Retinal pigment epithelial cell (primary cell): Measurements from ENCODE around the gene CYTL1.

Experiments used
- DNase-seq: peaks from one replicate; pipeline ENCODE4 v3.0.0-alpha.2; 2010; ENCODE audit warnings: low read depth
- H3K4me3 ChIP-seq: 2 replicates; pipeline ENCODE4 v1.5.1; 2011; ENCODE audit warnings: mild to moderate bottlenecking, low read length, control low read depth, moderate library complexity
- CTCF ChIP-seq: conservative IDR thresholded peaks from 2 replicates; pipeline ENCODE4 v1.5.1; 2011; ENCODE audit warnings: low read depth, low read length, control low read depth, inconsistent platforms

Gene CYTL1

GRCh38 chr4:4992833-4993232 is 26.4 kb downstream of the CYTL1 start:
- no peak for DNase-seq
- TF ChIP-seq CTCF = no peak
- H3K4me3 ChIP-seq = no peak overlapping the region

- no peak for TF ChIP-seq CTCF
- no peak overlapping the region for H3K4me3 ChIP-seq
- DNase-seq = no peak
Measured at GRCh38 chr4:4991541-4992099, 27.6 kb downstream of the CYTL1 start.

- peak; percentile 29 for DNase-seq
- TF ChIP-seq CTCF = no peak
- H3K4me3 ChIP-seq = no peak overlapping the region
Measured at GRCh38 chr4:4990857-4991540, 28.3 kb downstream of the CYTL1 start.

GRCh38 chr4:4990329-4990728 is 28.9 kb downstream of the CYTL1 start:
- H3K4me3 ChIP-seq = no peak overlapping the region
- DNase-seq = no peak
- no peak for TF ChIP-seq CTCF

GRCh38 chr4:4989083-4989622 is 30.1 kb downstream of the CYTL1 start:
- no peak overlapping the region for H3K4me3 ChIP-seq
- TF ChIP-seq CTCF = no peak
- no peak for DNase-seq

GRCh38 chr4:4987656-4988055 is 31.6 kb downstream of the CYTL1 start:
- DNase-seq = no peak
- no peak for TF ChIP-seq CTCF
- no peak overlapping the region for H3K4me3 ChIP-seq

- no peak for TF ChIP-seq CTCF
- no peak for DNase-seq
- H3K4me3 ChIP-seq = no peak overlapping the region
Measured at GRCh38 chr4:4986841-4987240, 32.4 kb downstream of the CYTL1 start.
